Thyroid gland (tissue), 4 donors: ENCODE measurements around the gene KANSL1. TPM values are rescaled to one million over a fixed set of nuclear protein-coding genes. Genes with fewer than 3 reads are reported as not detected.

Experiments used
- DNase-seq, 2 donors: peaks; one replicate each; pipeline ENCODE4 v3.0.0-alpha.2; 2019
- H3K27ac ChIP-seq, 3 donors: fragments of 200-600 bp; sonication (generic); 1 replicate in 2 of 3; 2 replicates in 1 of 3; pipeline ENCODE4 v1.5.1; 2016 to 2019; ENCODE audit warnings: mild to moderate bottlenecking in 1 of 3, moderate library complexity in 1 of 3
- H3K27me3 ChIP-seq: fragments of 200-600 bp; sonication (generic); one replicate; pipeline ENCODE4 v1.5.1; 2019
- H3K36me3 ChIP-seq, 2 donors: fragments of 200-600 bp; sonication (generic); one replicate each; pipeline ENCODE4 v1.5.1; 2016 to 2019
- H3K4me1 ChIP-seq, 2 donors: fragments of 200-600 bp; sonication (generic); one replicate each; pipeline ENCODE4 v1.5.1; 2017 to 2019
- H3K4me3 ChIP-seq, 3 donors: fragments of 200-600 bp; sonication (generic); replicated peaks in 1 of 3; 1 replicate in 2 of 3; 2 replicates in 1 of 3; pipeline ENCODE4 v1.5.1; 2016; ENCODE audit warnings: mild to moderate bottlenecking in 1 of 3
- H3K9me3 ChIP-seq: fragments of 200-600 bp; sonication (generic); one replicate; pipeline ENCODE4 v1.5.1; 2017
- POLR2A ChIP-seq, 2 donors: fragments of 450-650 bp; IDR thresholded peaks; one replicate each; pipeline ENCODE4 v1.6.1; 2017; ENCODE audit warnings: antibody characterized with exemption in 2 of 2, mild to moderate bottlenecking in 2 of 2, moderate library complexity in 1 of 2
- WGBS, 2 donors: methylation state at CpG; one replicate each; pipeline ENCODE4 v1.1.5; 2017; 5-methylcytosine and 5-hydroxymethylcytosine counted together
- intact Hi-C: fragments of 100-400 bp; cut with DNase I; formaldehyde crosslinking; loops from one replicate; pipeline ENCODE4 v1.15.1; 2023
- total RNA-seq, 4 donors: library from RNA; depleted of rRNA; stranded (reverse); fragments of >200 nt; gene quantifications; one replicate each; pipeline ENCODE4 v1.2.3, GENCODE V29; 2016
- TF ChIP-seq, protein P1 (sequence below), 6 experiments: fragments of 200-600 bp in 3 of 6; fragments of 450-650 bp in 3 of 6; sonication (generic) in 3 of 6; IDR thresholded peaks; one replicate each; pipeline ENCODE4 v1.5.1; 2016 to 2019; ENCODE audit warnings: antibody characterized with exemption in 6 of 6, mild to moderate bottlenecking in 2 of 6, inconsistent platforms in 1 of 6, moderate library complexity in 1 of 6

Gene KANSL1
- total RNA-seq, 4 donors from 2014 or later: 90.7 to 209 (median 124) TPM

- Histone ChIP-seq H3K4me1 (peaks cover 23 to 27% of the 10 kb centered on the region in 2 donors), H3K9me3 (no peaks in the 10 kb centered on the region), H3K27me3 (no peaks in the 10 kb centered on the region), H3K4me3 (no peak overlapping the region), H3K27ac (peak overlapping the region in 2 of 3 donors; percentile 32 to 83), H3K36me3 (no peaks in the 10 kb centered on the region)
- DNase-seq: no peak
- intact Hi-C loops: no loop called here
- 75 to 89% methylated on average over 4 of the region's 4 CpGs for WGBS, 2 donors
- TF ChIP-seq POLR2A (IDR thresholded peaks at IDR 0.05): no peak
- TF ChIP-seq, protein P1, sequence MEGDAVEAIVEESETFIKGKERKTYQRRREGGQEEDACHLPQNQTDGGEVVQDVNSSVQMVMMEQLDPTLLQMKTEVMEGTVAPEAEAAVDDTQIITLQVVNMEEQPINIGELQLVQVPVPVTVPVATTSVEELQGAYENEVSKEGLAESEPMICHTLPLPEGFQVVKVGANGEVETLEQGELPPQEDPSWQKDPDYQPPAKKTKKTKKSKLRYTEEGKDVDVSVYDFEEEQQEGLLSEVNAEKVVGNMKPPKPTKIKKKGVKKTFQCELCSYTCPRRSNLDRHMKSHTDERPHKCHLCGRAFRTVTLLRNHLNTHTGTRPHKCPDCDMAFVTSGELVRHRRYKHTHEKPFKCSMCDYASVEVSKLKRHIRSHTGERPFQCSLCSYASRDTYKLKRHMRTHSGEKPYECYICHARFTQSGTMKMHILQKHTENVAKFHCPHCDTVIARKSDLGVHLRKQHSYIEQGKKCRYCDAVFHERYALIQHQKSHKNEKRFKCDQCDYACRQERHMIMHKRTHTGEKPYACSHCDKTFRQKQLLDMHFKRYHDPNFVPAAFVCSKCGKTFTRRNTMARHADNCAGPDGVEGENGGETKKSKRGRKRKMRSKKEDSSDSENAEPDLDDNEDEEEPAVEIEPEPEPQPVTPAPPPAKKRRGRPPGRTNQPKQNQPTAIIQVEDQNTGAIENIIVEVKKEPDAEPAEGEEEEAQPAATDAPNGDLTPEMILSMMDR (IDR thresholded peaks at IDR 0.05): no peak
Observed at GRCh38 chr17:46056800-46057304, 136.4 kb downstream of the KANSL1 start.

GRCh38 chr17:46053911-46054534, 139.2 kb downstream of the KANSL1 start:
- no peak for DNase-seq
- H3K4me1 ChIP-seq: peaks cover 9 to 17% of the 10 kb centered on the region in 2 donors
- TF ChIP-seq POLR2A (IDR thresholded peaks at IDR 0.05): no peak
- TF ChIP-seq, protein P1 (IDR thresholded peaks at IDR 0.05): no peak
- intact Hi-C loops: no loop called here
- no peaks in the 10 kb centered on the region for H3K27me3 ChIP-seq
- H3K9me3 ChIP-seq: no peaks in the 10 kb centered on the region
- H3K4me3 ChIP-seq: no peak overlapping the region
- H3K27ac ChIP-seq: no peak overlapping the region
- H3K36me3 ChIP-seq: peaks cover 9 to 17% of the 10 kb centered on the region in 2 donors
- 95% methylated on average over 8 of the region's 8 CpGs for WGBS, 2 donors

DNA sequence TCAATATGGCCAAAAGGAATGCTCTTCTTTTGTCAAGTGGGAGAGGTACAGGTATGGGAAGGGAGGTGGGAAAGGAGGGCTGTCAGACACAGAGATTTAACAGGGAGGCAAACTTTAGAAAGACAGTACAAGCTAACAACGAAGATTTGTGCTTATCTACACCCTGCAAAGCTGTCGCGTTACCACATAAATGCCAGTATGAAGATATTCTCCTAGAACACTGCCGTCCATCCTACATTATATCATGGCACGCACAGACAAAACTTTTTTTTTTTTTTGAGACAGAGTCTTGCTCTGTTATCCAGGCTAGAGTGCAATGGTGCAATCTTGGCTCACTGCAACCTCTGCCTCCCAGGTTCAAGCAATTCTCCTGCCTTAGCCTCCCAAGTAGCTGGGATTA, 143.6 kb downstream of the KANSL1 start:
- no peak overlapping the region for H3K4me3 ChIP-seq
- H3K36me3 ChIP-seq: peaks cover 9 to 17% of the 10 kb centered on the region in 2 donors
- intact Hi-C loops: loop anchor here (5.0 kb wide), 1 partner anchor 163 kb away; no protein-coding TSS in a partner anchor
- H3K4me1 ChIP-seq: peaks cover 28 to 29% of the 10 kb centered on the region in 2 donors
- TF ChIP-seq, protein P1 (IDR thresholded peaks at IDR 0.05): no peak
- TF ChIP-seq POLR2A (IDR thresholded peaks at IDR 0.05): no peak
- no peaks in the 10 kb centered on the region for H3K9me3 ChIP-seq
- H3K27ac ChIP-seq: peak overlapping the region in 1 of 3 donors; percentile 26
- WGBS, 2 donors: 94 to 96% methylated on average over 5 of the region's 5 CpGs
- H3K27me3 ChIP-seq: no peaks in the 10 kb centered on the region
- no peak for DNase-seq

GRCh38 chr17:46047856-46048255, 145.4 kb downstream of the KANSL1 start:
- 93 to 95% methylated on average over 8 of the region's 8 CpGs for WGBS, 2 donors
- DNase-seq: no peak
- peaks cover 9 to 17% of the 10 kb centered on the region in 2 donors for H3K36me3 ChIP-seq
- H3K27ac ChIP-seq: peak overlapping the region in 2 of 3 donors; percentile 83 to 89
- intact Hi-C loops: loop anchor here (5.0 kb wide), 1 partner anchor 164 kb away; no protein-coding TSS in a partner anchor
- H3K4me3 ChIP-seq: no peak overlapping the region
- no peak for TF ChIP-seq POLR2A (IDR thresholded peaks at IDR 0.05)
- peaks cover 42 to 44% of the 10 kb centered on the region in 2 donors for H3K4me1 ChIP-seq
- no peaks in the 10 kb centered on the region for H3K27me3 ChIP-seq
- H3K9me3 ChIP-seq: no peaks in the 10 kb centered on the region

- H3K4me1 ChIP-seq: peaks cover 46 to 49% of the 10 kb centered on the region in 2 donors
- DNase-seq: no peak
- H3K36me3 ChIP-seq: peaks cover 9 to 17% of the 10 kb centered on the region in 2 donors
- peak overlapping the region; percentile 57 to 89 (median 83) for H3K27ac ChIP-seq
- no peak overlapping the region for H3K4me3 ChIP-seq
- WGBS, 2 donors: 99 to 100% methylated on average over 5 of the region's 5 CpGs
- no peaks in the 10 kb centered on the region for H3K9me3 ChIP-seq
- intact Hi-C loops: loop anchor here (5.0 kb wide), 1 partner anchor 165 kb away; no protein-coding TSS in a partner anchor
- no peaks in the 10 kb centered on the region for H3K27me3 ChIP-seq
- TF ChIP-seq, protein P1 (IDR thresholded peaks at IDR 0.05): no peak
Observed at GRCh38 chr17:46047398-46047797, 145.8 kb downstream of the KANSL1 start.
